ENCODE data around the gene TBC1D22A.

DNA sequence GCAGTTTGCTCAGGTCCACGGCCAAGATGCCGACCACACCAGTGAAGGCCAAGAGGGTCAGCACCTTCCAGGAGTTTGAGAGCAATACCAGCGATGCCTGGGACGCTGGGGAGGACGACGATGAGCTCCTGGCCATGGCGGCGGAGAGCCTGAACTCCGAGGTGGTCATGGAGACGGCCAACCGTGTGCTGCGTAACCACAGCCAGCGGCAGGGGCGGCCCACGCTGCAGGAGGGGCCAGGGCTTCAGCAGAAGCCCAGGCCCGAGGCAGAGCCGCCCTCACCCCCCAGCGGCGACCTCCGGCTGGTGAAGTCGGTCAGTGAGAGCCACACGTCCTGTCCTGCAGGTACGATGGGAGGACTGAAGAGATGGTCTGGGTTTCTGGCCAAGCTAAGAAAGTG, 31.0 kb downstream of the TBC1D22A start:
- TF ChIP-seq PATZ1 (CRISPR knock-in tag; IDR thresholded peaks at IDR 0.05; ENCODE audit: borderline replicate concordance) (no peak), SNAI2 (CRISPR knock-in tag; IDR thresholded peaks at IDR 0.05) (no peak), ISL1 (CRISPR knock-in tag; IDR thresholded peaks at IDR 0.05) (no peak), RARB (CRISPR knock-in tag; IDR thresholded peaks at IDR 0.05) (no peak), ZFP30 (CRISPR knock-in tag; IDR thresholded peaks at IDR 0.05) (no peak), BACH2 (CRISPR knock-in tag; IDR thresholded peaks at IDR 0.05; ENCODE audit: borderline replicate concordance) (no peak), TSHZ2 (CRISPR knock-in tag; IDR thresholded peaks at IDR 0.05) (no peak), CSDC2 (CRISPR knock-in tag; IDR thresholded peaks at IDR 0.05) (no peak), ZC3H10 (CRISPR knock-in tag; IDR thresholded peaks at IDR 0.05) (no peak)
- TF ChIP-seq, protein P1, sequence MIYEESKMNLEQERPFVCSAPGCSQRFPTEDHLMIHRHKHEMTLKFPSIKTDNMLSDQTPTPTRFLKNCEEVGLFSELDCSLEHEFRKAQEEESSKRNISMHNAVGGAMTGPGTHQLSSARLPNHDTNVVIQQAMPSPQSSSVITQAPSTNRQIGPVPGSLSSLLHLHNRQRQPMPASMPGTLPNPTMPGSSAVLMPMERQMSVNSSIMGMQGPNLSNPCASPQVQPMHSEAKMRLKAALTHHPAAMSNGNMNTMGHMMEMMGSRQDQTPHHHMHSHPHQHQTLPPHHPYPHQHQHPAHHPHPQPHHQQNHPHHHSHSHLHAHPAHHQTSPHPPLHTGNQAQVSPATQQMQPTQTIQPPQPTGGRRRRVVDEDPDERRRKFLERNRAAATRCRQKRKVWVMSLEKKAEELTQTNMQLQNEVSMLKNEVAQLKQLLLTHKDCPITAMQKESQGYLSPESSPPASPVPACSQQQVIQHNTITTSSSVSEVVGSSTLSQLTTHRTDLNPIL (CRISPR knock-in tag; IDR thresholded peaks at IDR 0.05; ENCODE audit: low read depth) = no peak
